ENCODE data around the gene PTPN3. TPM values are rescaled to one million over a fixed set of nuclear protein-coding genes. Genes with fewer than 3 reads are reported as not detected.

Gene PTPN3
- polyA plus RNA-seq, 1 of the 3 experiments (the other 2 are of a cell fraction) = 7.5 TPM

- WGBS (ENCODE audit: low lambda C conversion rate) = 99% methylated on average over 3 of the region's 3 CpGs
- Histone ChIP-seq H3K9me2 (no peaks in the 10 kb centered on the region), H3K9ac (no peak overlapping the region), H3K4me3 (ENCODE audit: low read depth in 2 of 2, low read length in 1 of 2) (no peak overlapping the region), H3K4me2 (no peak overlapping the region), H3K79me2 (ENCODE audit: insufficient read depth) (no peaks in the 10 kb centered on the region), H3K4me1 (ENCODE audit: control insufficient read depth in 1 of 2, insufficient read depth in 2 of 2, low read depth in 1 of 2, low read length in 1 of 2) (no peaks in the 10 kb centered on the region), H3K27ac (ENCODE audit: low read depth in 2 of 2, low read length in 1 of 2) (no peak overlapping the region), H3K27me3 (ENCODE audit: insufficient read depth) (no peaks in the 10 kb centered on the region), H3K9me3 (no peaks in the 10 kb centered on the region), H2AFZ (ENCODE audit: low read depth) (no peak overlapping the region), H3K36me3 (replicated peaks in 1 of 2; ENCODE audit: control insufficient read depth in 1 of 2, insufficient read depth in 2 of 2, low read length in 1 of 2) (peaks cover 9 to 35% of the 10 kb centered on the region in 2 experiments), H3F3A (replicated peaks; ENCODE audit: insufficient read depth) (no peaks in the 10 kb centered on the region), H4K20me1 (ENCODE audit: insufficient read depth) (no peaks in the 10 kb centered on the region)
- no peak for DNase-seq
- POLR2A ChIA-PET = no interaction called here
- CTCF ChIA-PET = no interaction called here
- no peak for TF ChIP-seq RXRA (IDR thresholded peaks at IDR 0.05; ENCODE audit: borderline replicate concordance, low read depth)
- TF ChIP-seq TCF12 (IDR thresholded peaks at IDR 0.05) = no peak
- no peak for TF ChIP-seq MAX (IDR thresholded peaks at IDR 0.05; ENCODE audit: low read depth)
- TF ChIP-seq GABPA (IDR thresholded peaks at IDR 0.05; ENCODE audit: low read depth) = no peak
- TF ChIP-seq NRF1 (IDR thresholded peaks at IDR 0.05; ENCODE audit: low read depth, low read length) = no peak
- TF ChIP-seq MEF2A (IDR thresholded peaks at IDR 0.05; ENCODE audit: borderline replicate concordance, low read depth) = no peak
- TF ChIP-seq TEAD4 (IDR thresholded peaks at IDR 0.05; ENCODE audit: borderline replicate concordance, insufficient read depth) = no peak
- TF ChIP-seq SIN3A (IDR thresholded peaks at IDR 0.05; ENCODE audit: borderline replicate concordance, low read depth, low read length) = no peak
- no peak for TF ChIP-seq FOXM1 (IDR thresholded peaks at IDR 0.05; ENCODE audit: low read depth)
- no peak for TF ChIP-seq FOSL2 (IDR thresholded peaks at IDR 0.05; ENCODE audit: borderline replicate concordance, low read depth)
- TF ChIP-seq SMC3 (IDR thresholded peaks at IDR 0.05; ENCODE audit: low read depth, low read length) = no peak
- no peak for TF ChIP-seq ELF1 (IDR thresholded peaks at IDR 0.05)
- no peak for TF ChIP-seq RFX5 (IDR thresholded peaks at IDR 0.05; ENCODE audit: low read length)
- no peak for TF ChIP-seq CTCF (IDR thresholded peaks at IDR 0.05)
- no peak for TF ChIP-seq GATA2 (CRISPR knock-in tag; IDR thresholded peaks at IDR 0.05)
- no peak for TF ChIP-seq EZH2phosphoT487 (IDR thresholded peaks at IDR 0.05; ENCODE audit: borderline replicate concordance, low read depth)
Observed at GRCh38 chr9:109382585-109382984, 115.5 kb downstream of the PTPN3 start.

- H3K9me3 ChIP-seq = no peaks in the 10 kb centered on the region
- no peak overlapping the region for H3K4me3 ChIP-seq (ENCODE audit: low read depth in 2 of 2, low read length in 1 of 2)
- no peaks in the 10 kb centered on the region for H4K20me1 ChIP-seq (ENCODE audit: insufficient read depth)
- WGBS (ENCODE audit: low lambda C conversion rate) = 95% methylated on average over 11 of the region's 13 CpGs
- no peak overlapping the region for H2AFZ ChIP-seq (ENCODE audit: low read depth)
- no peak overlapping the region for H3K9ac ChIP-seq
- ChIA-PET CTCF (no interaction called here), POLR2A (no interaction called here)
- H3F3A ChIP-seq (replicated peaks; ENCODE audit: insufficient read depth) = no peaks in the 10 kb centered on the region
- no peaks in the 10 kb centered on the region for H3K4me1 ChIP-seq (ENCODE audit: control insufficient read depth in 1 of 2, insufficient read depth in 2 of 2, low read depth in 1 of 2, low read length in 1 of 2)
- DNase-seq = no peak
- no peaks in the 10 kb centered on the region for H3K27me3 ChIP-seq (ENCODE audit: insufficient read depth)
- peaks cover 6 to 32% of the 10 kb centered on the region in 2 experiments for H3K36me3 ChIP-seq (replicated peaks in 1 of 2; ENCODE audit: control insufficient read depth in 1 of 2, insufficient read depth in 2 of 2, low read length in 1 of 2)
- H3K9me2 ChIP-seq = no peaks in the 10 kb centered on the region
- H3K79me2 ChIP-seq (ENCODE audit: insufficient read depth) = no peaks in the 10 kb centered on the region
- H3K4me2 ChIP-seq = no peak overlapping the region
- TF ChIP-seq FOSL2 (IDR thresholded peaks at IDR 0.05; ENCODE audit: borderline replicate concordance, low read depth) = no peak
- TF ChIP-seq TCF12 (IDR thresholded peaks at IDR 0.05) = no peak
- no peak for TF ChIP-seq EP300 (IDR thresholded peaks at IDR 0.05; ENCODE audit: borderline replicate concordance in 1 of 2, low read depth in 1 of 2, low read length in 1 of 2)
- no peak for TF ChIP-seq MXI1 (IDR thresholded peaks at IDR 0.05; ENCODE audit: low read depth, low read length)
- H3K27ac ChIP-seq (ENCODE audit: low read depth in 2 of 2, low read length in 1 of 2) = no peak overlapping the region
Observed at GRCh38 chr9:109382182-109382581, 115.9 kb downstream of the PTPN3 start.
